ENCODE results near the gene LSM5. TPM values are rescaled to one million over a fixed set of nuclear protein-coding genes. Genes with fewer than 3 reads are reported as not detected.
A peak's percentile ranks its signal among the peaks of the same experiment; 100 is the strongest.

Gene LSM5
- total and polyA plus RNA-seq, 9 of the 15 experiments (the other 6 are each of a cell fraction or from before 2014, with no cell fraction given): 36.3 to 620 (median 186) TPM

- peaks cover 9 to 15% of the 10 kb centered on the region in 2 experiments; a peak in 4 of 5 replicates for H3K27me3 ChIP-seq (ENCODE audit: control insufficient read depth in 2 of 2, insufficient read depth in 2 of 2, low read length in 2 of 2)
- TF ChIP-seq, protein P1, sequence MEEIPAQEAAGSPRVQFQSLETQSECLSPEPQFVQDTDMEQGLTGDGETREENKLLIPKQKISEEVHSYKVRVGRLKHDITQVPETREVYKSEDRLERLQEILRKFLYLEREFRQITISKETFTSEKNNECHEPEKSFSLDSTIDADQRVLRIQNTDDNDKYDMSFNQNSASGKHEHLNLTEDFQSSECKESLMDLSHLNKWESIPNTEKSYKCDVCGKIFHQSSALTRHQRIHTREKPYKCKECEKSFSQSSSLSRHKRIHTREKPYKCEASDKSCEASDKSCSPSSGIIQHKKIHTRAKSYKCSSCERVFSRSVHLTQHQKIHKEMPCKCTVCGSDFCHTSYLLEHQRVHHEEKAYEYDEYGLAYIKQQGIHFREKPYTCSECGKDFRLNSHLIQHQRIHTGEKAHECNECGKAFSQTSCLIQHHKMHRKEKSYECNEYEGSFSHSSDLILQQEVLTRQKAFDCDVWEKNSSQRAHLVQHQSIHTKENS (CRISPR knock-in tag; IDR thresholded peaks at IDR 0.05): no peak
- TF ChIP-seq ATF1 (CRISPR knock-in tag; IDR thresholded peaks at IDR 0.05) (peak; percentile 50; the same call in 1 of the 2 replicates), ATF1 (tag; IDR thresholded peaks at IDR 0.05) (peak; percentile 42; the same call in 1 of the 2 replicates), CREB1 (IDR thresholded peaks at IDR 0.05) (peak; percentile 84), CREB1 (CRISPR knock-in tag; IDR thresholded peaks at IDR 0.05) (no peak), CREM (IDR thresholded peaks at IDR 0.05; ENCODE audit: low read depth) (peak; percentile 94), MTA1 (IDR thresholded peaks at IDR 0.05; ENCODE audit: borderline replicate concordance) (0 out of 2 replicates have a peak, but pooled peaks have one; percentile 49)
- FAIRE-seq: no peak
- no TSS peak for BruUV-seq (replicated peaks)
- POLR2A ChIA-PET: interaction anchor here (0.6 kb wide), 1 partner anchor 235 kb away, joined by 3 read pairs; no protein-coding TSS in a partner anchor
- H3K4me2 ChIP-seq (ENCODE audit: insufficient read depth, low read length): peak overlapping the region; percentile 39; the same call in 1 of the 2 replicates
- ATAC-seq: peak; percentile 59; the same call in 2 of the 3 replicates
- H3K79me2 ChIP-seq (ENCODE audit: control insufficient read depth, insufficient read depth, low read length): no peaks in the 10 kb centered on the region
- intact Hi-C loops (cut with micrococcal nuclease): no loop called here
- no peaks in the 10 kb centered on the region for H4K20me1 ChIP-seq (replicated peaks; ENCODE audit: control insufficient read depth, insufficient read depth, low read length)
- H3K4me3 ChIP-seq: no peak overlapping the region
- H2AFZ ChIP-seq (ENCODE audit: low read depth, low read length): no peak overlapping the region
- H3K36me3 ChIP-seq (ENCODE audit: control insufficient read depth, insufficient read depth, low read length): no peaks in the 10 kb centered on the region
- no peaks in the 10 kb centered on the region for H3K9me1 ChIP-seq (ENCODE audit: control insufficient read depth, insufficient read depth, low read length)
- WGBS (ENCODE audit: insufficient coverage, low coverage, missing lambda C conversion rate): 26% methylated on average over 9 of the region's 9 CpGs
- no peaks in the 10 kb centered on the region; the same call in 1 of the 2 replicates for H3K9me3 ChIP-seq (replicated peaks; ENCODE audit: control insufficient read depth, insufficient read depth, low read depth, low read length)
- H3K9ac ChIP-seq (ENCODE audit: insufficient read depth in 1 of 2, low read depth in 2 of 2, low read length in 2 of 2): no peak overlapping the region
- H3K27ac ChIP-seq (ENCODE audit: extremely low read depth, low read depth, low read length): no peak overlapping the region
- DNase-seq (ENCODE audit: extremely low read depth in 1 of 4, low spot score in 3 of 4): no peak
- H3K4me1 ChIP-seq (replicated peaks in 1 of 2; ENCODE audit: control insufficient read depth in 2 of 2, insufficient read depth in 2 of 2, low read length in 2 of 2): no peaks in the 10 kb centered on the region
- in situ Hi-C loops (cut with MboI): no loop called here
- CTCF ChIA-PET (ENCODE audit: low intra/inter-chr PET ratio): no interaction called here
These were observed 18.2 kb downstream of the LSM5 start for GRCh38 chr7:32472015-32472414.

Data from K562 (cell line).